ENCODE measurements around the gene TGFBR3L. TPM values are rescaled to one million over a fixed set of nuclear protein-coding genes. Genes with fewer than 3 reads are reported as not detected.

Gene TGFBR3L
- total and polyA plus RNA-seq, 12 donors = 0.23 to 7.0 (median 1.2) TPM; not detected in 3

GRCh38 chr19:7908742-7909461 is 5.7 kb upstream of the TGFBR3L start:
- Histone ChIP-seq H3K4me3 (no peak overlapping the region), H3K27ac (no peak overlapping the region), H3K4me1 (replicated peaks in 1 of 2) (peaks cover 12 to 34% of the 10 kb centered on the region in 2 donors), H3K9me3 (replicated peaks in 1 of 3) (no peaks in the 10 kb centered on the region), H3K36me3 (replicated peaks in 1 of 2) (peaks cover 0 to 35% of the 10 kb centered on the region in 2 donors), H3K27me3 (no peaks in the 10 kb centered on the region)
- DNase-seq = peak in 2 of 7 donors; percentile 26 to 29
- intact Hi-C loops (cut with DNase I) = no loop called here
- TF ChIP-seq CTCF (IDR thresholded peaks at IDR 0.05) (no peak), POLR2A (IDR thresholded peaks at IDR 0.05) (no peak)
- 86 to 96% (median 88%) methylated on average over 4 to 19 of the region's 19 CpGs for WGBS, 4 donors

- Histone ChIP-seq H3K4me1 (replicated peaks in 1 of 2) (peaks cover 9 to 33% of the 10 kb centered on the region in 2 donors), H3K4me3 (no peak overlapping the region), H3K27me3 (no peaks in the 10 kb centered on the region), H3K27ac (no peak overlapping the region), H3K36me3 (replicated peaks in 1 of 2) (peaks cover 0 to 35% of the 10 kb centered on the region in 2 donors), H3K9me3 (replicated peaks in 1 of 3) (no peaks in the 10 kb centered on the region)
- intact Hi-C loops (cut with DNase I) = no loop called here
- peak in 2 of 7 donors; percentile 25 for DNase-seq
- no peak for TF ChIP-seq CTCF (IDR thresholded peaks at IDR 0.05)
- no peak for TF ChIP-seq POLR2A (IDR thresholded peaks at IDR 0.05)
- 90 to 97% (median 93%) methylated on average over 9 to 21 of the region's 21 CpGs for WGBS, 4 donors
These were observed 5.1 kb upstream of the TGFBR3L start for GRCh38 chr19:7909471-7910067.

- peaks cover 0 to 35% of the 10 kb centered on the region in 2 donors for H3K36me3 ChIP-seq (replicated peaks in 1 of 2)
- no peaks in the 10 kb centered on the region for H3K9me3 ChIP-seq (replicated peaks in 1 of 3)
- H3K4me3 ChIP-seq = no peak overlapping the region
- DNase-seq = no peak
- H3K27ac ChIP-seq = no peak overlapping the region
- intact Hi-C loops (cut with DNase I) = no loop called here
- H3K4me1 ChIP-seq (replicated peaks in 1 of 2) = peaks cover 0 to 23% of the 10 kb centered on the region in 2 donors
- TF ChIP-seq POLR2A (IDR thresholded peaks at IDR 0.05) (no peak), CTCF (IDR thresholded peaks at IDR 0.05) (no peak)
- H3K27me3 ChIP-seq = no peaks in the 10 kb centered on the region
- 90 to 92% (median 91%) methylated on average over 29 to 54 of the region's 54 CpGs for WGBS, 4 donors
These were observed 4.1 kb upstream of the TGFBR3L start for GRCh38 chr19:7910321-7911161.
